ENCODE data around the gene HOXC6.

The HOXC6 gene

DNA sequence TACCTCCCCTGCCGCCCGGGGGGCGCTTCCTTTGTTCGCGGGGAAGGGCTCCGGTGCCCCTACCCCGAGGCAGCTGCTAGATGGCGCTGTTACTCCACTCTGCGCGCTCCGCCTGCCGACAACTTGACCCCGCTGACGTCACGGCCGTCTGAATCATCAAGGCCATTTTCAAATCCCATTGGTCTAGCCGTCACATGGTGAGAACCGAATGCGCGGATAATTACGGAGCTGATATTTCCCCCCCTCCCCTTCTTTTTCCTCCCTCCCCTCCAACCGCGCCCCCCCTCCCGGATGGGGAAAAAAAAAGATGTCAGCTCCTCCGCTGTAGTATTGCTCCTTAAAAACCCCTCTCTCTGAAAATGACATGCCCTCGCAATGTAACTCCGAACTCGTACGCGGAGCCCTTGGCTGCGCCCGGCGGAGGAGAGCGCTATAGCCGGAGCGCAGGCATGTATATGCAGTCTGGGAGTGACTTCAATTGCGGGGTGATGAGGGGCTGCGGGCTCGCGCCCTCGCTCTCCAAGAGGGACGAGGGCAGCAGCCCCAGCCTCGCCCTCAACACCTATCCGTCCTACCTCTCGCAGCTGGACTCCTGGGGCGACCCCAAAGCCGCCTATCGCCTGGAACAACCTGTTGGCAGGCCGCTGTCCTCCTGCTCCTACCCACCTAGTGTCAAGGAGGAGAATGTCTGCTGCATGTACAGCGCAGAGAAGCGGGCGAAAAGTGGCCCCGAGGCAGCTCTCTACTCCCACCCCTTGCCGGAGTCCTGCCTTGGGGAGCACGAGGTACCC lies 43.1 kb upstream of the HOXC6 start, which contains the start of gene HOXC10:
TSS of gene HOXC10 (plus strand) at position 246 of the 791 bp plus-strand sequence. CDS start at position 360, 114 bp downstream.
- H3K4me1 ChIP-seq (ENCODE audit: insufficient read depth, low read length), result peaks cover 20% of the 10 kb centered on the region
- H3K27me3 ChIP-seq (ENCODE audit: control insufficient read depth in 1 of 2, insufficient read depth in 2 of 2, low read length in 2 of 2), result peaks cover 61 to 88% of the 10 kb centered on the region in 2 donors
- no peaks in the 10 kb centered on the region for H3K36me3 ChIP-seq (ENCODE audit: insufficient read depth, low read length)
- no peak within 1 kb of the TSS for H3K9ac ChIP-seq (ENCODE audit: low read length)
- H3K4me3 ChIP-seq (ENCODE audit: low read depth in 1 of 2, low read length in 2 of 2), result peak within 1 kb of the TSS; percentile 22 to 63
- no peaks in the 10 kb centered on the region for H3K9me3 ChIP-seq (ENCODE audit: low read length)
- H3K27ac ChIP-seq (ENCODE audit: low read depth, low read length), result no peak within 1 kb of the TSS

DNA sequence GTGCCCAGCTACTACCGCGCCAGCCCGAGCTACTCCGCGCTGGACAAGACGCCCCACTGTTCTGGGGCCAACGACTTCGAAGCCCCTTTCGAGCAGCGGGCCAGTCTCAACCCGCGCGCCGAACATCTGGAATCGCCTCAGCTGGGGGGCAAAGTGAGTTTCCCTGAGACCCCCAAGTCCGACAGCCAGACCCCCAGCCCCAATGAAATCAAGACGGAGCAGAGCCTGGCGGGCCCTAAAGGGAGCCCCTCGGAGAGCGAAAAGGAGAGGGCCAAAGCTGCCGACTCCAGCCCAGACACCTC lies 42.6 kb upstream of the HOXC6 start:
- Histone ChIP-seq H3K4me3 (ENCODE audit: low read depth in 1 of 2, low read length in 2 of 2) (peak overlapping the region; percentile 20 to 63), H3K27ac (ENCODE audit: low read depth, low read length) (no peak overlapping the region), H3K27me3 (ENCODE audit: control insufficient read depth in 1 of 2, insufficient read depth in 2 of 2, low read length in 2 of 2) (peaks cover 64 to 90% of the 10 kb centered on the region in 2 donors)

DNA sequence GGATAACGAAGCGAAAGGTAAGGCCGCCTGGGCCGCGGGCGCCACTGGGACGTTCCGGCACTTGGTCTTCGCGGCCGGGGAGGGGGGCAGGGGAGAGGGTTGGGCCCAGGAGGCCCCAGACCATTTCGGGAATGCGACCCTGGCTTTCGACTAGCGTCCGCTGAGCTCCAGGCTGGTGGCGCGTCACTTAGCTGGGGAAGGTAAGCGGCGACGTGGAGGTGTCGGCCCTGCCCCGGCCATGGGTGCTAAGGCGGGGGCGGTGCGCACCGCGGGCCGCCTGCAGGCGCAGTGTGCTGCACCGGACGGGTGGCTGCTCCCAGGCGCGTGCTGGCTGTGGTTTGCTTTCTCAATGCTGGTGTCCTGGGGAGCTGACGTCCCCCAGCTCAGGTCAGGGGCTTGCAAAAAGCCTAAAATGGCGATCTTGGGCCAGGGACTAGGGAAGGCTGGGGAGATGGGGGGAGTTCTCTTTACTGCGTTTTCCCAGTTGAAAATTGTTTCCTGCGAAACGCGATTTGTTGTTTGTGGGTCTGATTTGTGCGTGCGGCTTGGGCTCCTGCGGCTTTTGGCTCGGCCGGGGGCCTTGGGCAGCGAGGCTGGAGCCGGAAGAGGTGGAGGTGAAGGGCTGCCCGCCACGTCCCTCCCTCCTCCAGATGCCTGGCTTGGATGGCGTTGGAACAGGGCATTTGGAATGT lies 42.1 kb upstream of the HOXC6 start:
- Histone ChIP-seq H3K36me3 (ENCODE audit: insufficient read depth, low read length) (no peaks in the 10 kb centered on the region), H3K4me1 (ENCODE audit: insufficient read depth, low read length) (peaks cover 20% of the 10 kb centered on the region), H3K9me3 (ENCODE audit: low read length) (no peaks in the 10 kb centered on the region), H3K4me3 (ENCODE audit: low read depth in 1 of 2, low read length in 2 of 2) (peak overlapping the region; percentile 20 to 63), H3K27me3 (ENCODE audit: control insufficient read depth in 1 of 2, insufficient read depth in 2 of 2, low read length in 2 of 2) (peaks cover 68 to 95% of the 10 kb centered on the region in 2 donors), H3K27ac (ENCODE audit: low read depth, low read length) (no peak overlapping the region), H3K9ac (ENCODE audit: low read length) (no peak overlapping the region)

More for the DNA sequence above, 42.6 kb upstream of the HOXC6 start:
- no peaks in the 10 kb centered on the region for H3K9me3 ChIP-seq (ENCODE audit: low read length)
- no peak overlapping the region for H3K9ac ChIP-seq (ENCODE audit: low read length)
- peaks cover 20% of the 10 kb centered on the region for H3K4me1 ChIP-seq (ENCODE audit: insufficient read depth, low read length)
- H3K36me3 ChIP-seq (ENCODE audit: insufficient read depth, low read length), result no peaks in the 10 kb centered on the region

DNA sequence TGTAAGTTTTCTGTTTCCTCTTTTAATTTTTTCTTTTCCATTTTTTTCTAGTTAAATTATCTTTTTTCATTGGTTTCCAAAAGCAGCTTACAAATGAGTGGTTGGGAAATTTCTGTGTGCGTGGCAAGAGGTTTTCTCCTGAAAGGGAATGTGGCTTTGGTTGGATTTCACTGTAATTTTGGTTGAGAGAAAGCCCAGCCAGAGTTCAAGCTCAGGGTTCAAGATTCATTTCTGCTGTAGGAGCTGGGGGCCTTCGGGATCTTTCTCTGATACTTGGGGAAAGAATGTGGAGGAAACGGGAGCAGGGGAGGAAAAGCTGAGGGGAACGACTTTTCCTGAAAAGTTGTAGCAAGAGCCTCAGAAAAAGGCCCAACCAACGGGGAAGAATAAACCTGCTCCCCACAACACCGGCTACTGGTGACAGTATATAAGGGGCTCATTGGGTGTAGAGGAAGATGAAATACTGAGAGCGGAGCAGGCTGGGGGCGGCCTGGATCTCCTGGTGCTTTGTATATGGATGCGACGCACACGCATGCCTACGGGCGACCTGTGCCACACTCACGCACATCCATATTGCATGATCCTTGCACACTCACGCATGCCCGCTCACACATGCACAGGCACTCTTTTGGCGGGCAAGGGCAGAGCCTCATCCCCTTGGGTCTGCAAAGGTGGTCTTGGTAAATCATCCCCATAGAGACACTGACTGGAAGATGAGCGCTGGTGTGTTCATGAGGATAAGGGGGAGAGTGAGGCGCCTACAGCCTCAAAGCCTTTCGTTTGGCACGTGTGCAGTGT lies 41.4 kb upstream of the HOXC6 start:
- H3K9ac ChIP-seq (ENCODE audit: low read length), result no peak overlapping the region
- no peaks in the 10 kb centered on the region for H3K9me3 ChIP-seq (ENCODE audit: low read length)
- H3K4me1 ChIP-seq (ENCODE audit: insufficient read depth, low read length), result peaks cover 20% of the 10 kb centered on the region
- H3K4me3 ChIP-seq (ENCODE audit: low read depth in 1 of 2, low read length in 2 of 2), result peak overlapping the region; percentile 20 to 63
- peaks cover 68 to 98% of the 10 kb centered on the region in 2 donors for H3K27me3 ChIP-seq (ENCODE audit: control insufficient read depth in 1 of 2, insufficient read depth in 2 of 2, low read length in 2 of 2)
- no peak overlapping the region for H3K27ac ChIP-seq (ENCODE audit: low read depth, low read length)
- no peaks in the 10 kb centered on the region for H3K36me3 ChIP-seq (ENCODE audit: insufficient read depth, low read length)

DNA sequence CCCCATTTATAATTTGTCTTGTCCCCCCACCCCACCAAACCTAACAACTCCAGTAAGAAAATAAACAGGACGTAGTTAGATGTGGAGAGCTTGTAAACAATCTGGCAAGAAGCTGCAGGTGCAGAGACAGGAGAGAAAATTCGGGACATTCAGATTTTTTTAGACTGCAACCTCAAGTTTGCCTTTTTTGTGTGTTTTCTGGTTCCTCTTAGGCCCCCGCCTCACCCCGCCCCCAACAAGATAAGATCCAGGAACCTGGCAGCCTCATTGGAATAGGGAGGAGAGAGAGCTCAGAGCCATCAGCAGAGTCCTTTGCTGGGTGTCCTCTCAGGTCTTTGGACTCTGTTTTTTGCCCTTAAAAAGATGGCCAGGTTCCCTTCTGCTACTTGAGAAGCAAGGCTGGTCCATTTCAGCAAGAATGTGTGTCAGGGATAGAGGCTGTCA lies 40.4 kb upstream of the HOXC6 start:
- no peaks in the 10 kb centered on the region for H3K36me3 ChIP-seq (ENCODE audit: insufficient read depth, low read length)
- H3K4me3 ChIP-seq (ENCODE audit: low read depth in 1 of 2, low read length in 2 of 2), result no peak overlapping the region
- H3K4me1 ChIP-seq (ENCODE audit: insufficient read depth, low read length), result peaks cover 20% of the 10 kb centered on the region
- no peak overlapping the region for H3K9ac ChIP-seq (ENCODE audit: low read length)
- H3K27me3 ChIP-seq (ENCODE audit: control insufficient read depth in 1 of 2, insufficient read depth in 2 of 2, low read length in 2 of 2), result peaks cover 72 to 98% of the 10 kb centered on the region in 2 donors
- no peak overlapping the region for H3K27ac ChIP-seq (ENCODE audit: low read depth, low read length)
- H3K9me3 ChIP-seq (ENCODE audit: low read length), result no peaks in the 10 kb centered on the region

DNA sequence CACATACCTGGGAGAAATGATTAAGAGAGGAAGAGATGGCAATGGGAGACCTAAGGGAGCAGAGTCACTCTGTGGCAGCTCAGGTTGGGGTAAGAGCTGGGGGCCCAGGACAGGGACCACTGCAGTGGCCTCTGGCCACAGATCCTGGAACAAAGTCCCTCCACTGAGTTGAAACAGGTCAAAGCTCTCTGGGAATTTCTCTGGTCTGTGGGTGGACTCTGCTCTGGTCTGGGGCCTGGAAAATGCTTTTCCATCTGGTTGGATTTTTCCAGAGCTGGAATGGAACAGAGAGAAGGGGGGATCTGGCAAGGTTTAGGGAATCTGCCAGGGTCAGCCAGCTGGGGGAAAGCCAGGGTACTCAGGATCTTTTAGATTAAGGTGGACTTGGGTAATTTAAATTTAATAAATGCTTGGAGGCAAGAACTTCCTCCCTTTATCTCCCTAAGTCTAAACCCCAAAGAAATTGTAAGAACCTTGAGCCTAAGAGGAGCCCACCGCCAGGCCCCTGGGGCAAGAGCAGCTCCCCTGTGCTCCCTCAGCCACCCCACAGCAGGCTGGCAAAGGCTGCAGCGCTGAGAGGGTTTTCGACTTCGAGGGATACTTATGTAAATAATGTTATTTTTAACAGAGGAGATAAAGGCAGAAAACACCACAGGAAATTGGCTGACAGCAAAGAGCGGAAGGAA lies 39.6 kb upstream of the HOXC6 start:
- Histone ChIP-seq H3K4me1 (ENCODE audit: insufficient read depth, low read length) (peaks cover 20% of the 10 kb centered on the region), H3K4me3 (ENCODE audit: low read depth in 1 of 2, low read length in 2 of 2) (no peak overlapping the region), H3K9ac (ENCODE audit: low read length) (no peak overlapping the region), H3K9me3 (ENCODE audit: low read length) (no peaks in the 10 kb centered on the region), H3K27ac (ENCODE audit: low read depth, low read length) (no peak overlapping the region), H3K27me3 (ENCODE audit: control insufficient read depth in 1 of 2, insufficient read depth in 2 of 2, low read length in 2 of 2) (peaks cover 73 to 98% of the 10 kb centered on the region in 2 donors), H3K36me3 (ENCODE audit: insufficient read depth, low read length) (no peaks in the 10 kb centered on the region)

DNA sequence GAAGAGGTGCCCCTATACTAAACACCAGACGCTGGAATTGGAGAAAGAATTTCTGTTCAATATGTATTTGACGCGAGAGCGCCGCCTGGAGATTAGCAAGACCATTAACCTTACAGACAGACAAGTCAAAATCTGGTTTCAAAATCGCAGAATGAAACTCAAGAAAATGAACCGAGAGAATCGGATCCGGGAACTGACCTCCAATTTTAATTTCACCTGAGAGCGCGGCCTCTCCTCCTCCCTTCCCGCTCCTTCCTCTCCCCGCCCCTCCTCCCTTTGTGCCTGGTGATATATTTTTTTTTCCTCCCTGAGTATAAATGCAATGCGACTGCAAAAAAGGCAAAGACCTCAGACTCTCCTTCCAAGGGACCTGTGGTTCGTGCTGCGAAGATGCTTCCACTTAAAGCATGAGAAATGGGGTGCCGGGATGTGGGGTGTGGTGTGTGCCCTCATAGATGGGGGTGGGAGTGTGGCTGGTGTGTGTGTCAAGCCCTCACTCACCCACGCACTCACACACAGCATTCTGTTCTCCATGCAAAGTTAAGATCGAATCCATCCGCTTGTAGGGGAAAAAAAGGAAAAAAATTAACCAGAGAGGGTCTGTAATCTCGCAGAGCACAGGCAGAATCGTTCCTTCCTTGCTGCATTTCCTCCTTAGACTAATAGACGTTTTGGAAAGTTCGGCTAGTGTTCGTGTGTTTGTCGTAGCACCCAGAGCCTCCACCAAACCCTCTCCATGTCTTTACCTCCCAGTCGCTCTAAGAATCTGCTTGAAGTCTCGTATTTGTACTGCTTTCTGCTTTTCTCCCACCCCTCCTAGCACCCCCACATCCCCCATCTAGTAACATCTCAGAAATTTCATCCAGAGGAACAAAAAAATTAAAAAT lies 38.8 kb upstream of the HOXC6 start:
- Histone ChIP-seq H3K27me3 (ENCODE audit: control insufficient read depth in 1 of 2, insufficient read depth in 2 of 2, low read length in 2 of 2) (peaks cover 76 to 98% of the 10 kb centered on the region in 2 donors), H3K4me1 (ENCODE audit: insufficient read depth, low read length) (peaks cover 20% of the 10 kb centered on the region), H3K27ac (ENCODE audit: low read depth, low read length) (no peak overlapping the region), H3K9me3 (ENCODE audit: low read length) (no peaks in the 10 kb centered on the region), H3K36me3 (ENCODE audit: insufficient read depth, low read length) (no peaks in the 10 kb centered on the region), H3K9ac (ENCODE audit: low read length) (no peak overlapping the region), H3K4me3 (ENCODE audit: low read depth in 1 of 2, low read length in 2 of 2) (no peak overlapping the region)

DNA sequence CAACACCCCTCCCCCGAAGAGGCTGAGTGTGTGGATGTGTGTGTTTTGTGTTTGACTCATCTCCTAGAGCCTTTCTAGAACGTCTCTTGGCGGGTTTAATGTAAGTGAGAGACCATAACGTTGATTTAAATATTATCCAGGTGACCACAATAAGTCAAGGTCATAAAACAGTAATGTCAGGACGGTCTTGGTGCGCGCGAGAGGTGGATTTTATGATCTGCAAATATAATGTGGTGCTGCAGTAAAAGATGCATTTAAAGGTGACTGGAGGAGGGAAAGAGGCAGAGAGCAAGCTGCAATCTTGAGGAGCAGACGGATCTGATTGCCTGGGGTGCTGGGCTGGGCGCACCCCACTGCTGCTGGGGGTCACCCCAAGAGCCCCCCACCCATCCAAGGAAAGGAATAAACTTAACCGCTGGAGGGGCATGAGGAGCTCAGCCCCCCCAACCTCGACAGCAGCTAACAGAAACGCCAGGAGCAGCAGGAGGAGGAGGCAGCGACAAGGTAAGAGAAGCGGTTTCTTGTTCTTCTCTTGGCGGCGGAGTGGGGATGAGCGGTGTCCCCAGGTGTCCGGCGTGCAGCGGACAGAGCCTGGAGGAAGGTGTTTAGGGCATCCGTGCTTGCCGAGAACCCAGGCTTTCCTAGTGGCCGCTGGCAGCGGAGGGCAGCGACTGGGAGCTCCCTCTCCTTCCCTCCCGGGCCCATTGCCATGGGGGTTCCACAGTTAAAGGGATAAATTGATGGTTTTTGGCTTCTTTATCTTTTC lies 37.7 kb upstream of the HOXC6 start:
- no peak overlapping the region for H3K27ac ChIP-seq (ENCODE audit: low read depth, low read length)
- H3K4me3 ChIP-seq (ENCODE audit: low read depth in 1 of 2, low read length in 2 of 2), result no peak overlapping the region
- H3K9me3 ChIP-seq (ENCODE audit: low read length), result no peaks in the 10 kb centered on the region
- peaks cover 78 to 99% of the 10 kb centered on the region in 2 donors for H3K27me3 ChIP-seq (ENCODE audit: control insufficient read depth in 1 of 2, insufficient read depth in 2 of 2, low read length in 2 of 2)
- no peaks in the 10 kb centered on the region for H3K36me3 ChIP-seq (ENCODE audit: insufficient read depth, low read length)
- no peak overlapping the region for H3K9ac ChIP-seq (ENCODE audit: low read length)
- peaks cover 13% of the 10 kb centered on the region for H3K4me1 ChIP-seq (ENCODE audit: insufficient read depth, low read length)

DNA sequence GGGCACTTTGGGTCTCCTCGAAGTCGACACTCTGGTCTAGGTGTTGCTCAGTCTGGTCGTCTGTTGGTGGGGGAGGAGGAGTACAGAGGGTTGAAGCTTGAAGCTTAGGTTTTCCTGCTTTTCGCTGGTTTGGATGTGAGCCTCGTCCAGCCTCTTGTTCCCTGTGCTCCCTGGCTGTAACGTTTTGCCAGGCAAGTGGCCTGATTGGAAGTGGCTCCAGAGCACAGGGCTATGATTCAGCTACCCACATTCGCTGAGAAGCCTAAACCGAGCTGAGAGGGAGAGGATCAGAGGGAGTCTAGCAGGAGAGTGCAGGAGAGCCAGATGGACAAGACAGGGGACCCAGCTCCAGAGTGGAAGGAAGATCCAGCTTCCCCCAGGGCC lies 37.2 kb upstream of the HOXC6 start:
- H3K27me3 ChIP-seq (ENCODE audit: control insufficient read depth in 1 of 2, insufficient read depth in 2 of 2, low read length in 2 of 2), result peaks cover 73 to 99% of the 10 kb centered on the region in 2 donors
- H3K9me3 ChIP-seq (ENCODE audit: low read length), result no peaks in the 10 kb centered on the region
- H3K36me3 ChIP-seq (ENCODE audit: insufficient read depth, low read length), result no peaks in the 10 kb centered on the region
- peaks cover 8% of the 10 kb centered on the region for H3K4me1 ChIP-seq (ENCODE audit: insufficient read depth, low read length)
- no peak overlapping the region for H3K27ac ChIP-seq (ENCODE audit: low read depth, low read length)
- no peak overlapping the region for H3K4me3 ChIP-seq (ENCODE audit: low read depth in 1 of 2, low read length in 2 of 2)
- H3K9ac ChIP-seq (ENCODE audit: low read length), result no peak overlapping the region
